ENCODE data around the gene TENM4.

TENM4 gene

GRCh38 chr11:79336797-79337517, 103.9 kb downstream of the TENM4 start:
- no peak for DNase-seq

GRCh38 chr11:79335681-79336080, 105.1 kb downstream of the TENM4 start:
- no peak for DNase-seq

GRCh38 chr11:79333355-79333754, 107.5 kb downstream of the TENM4 start:
- no peak for DNase-seq

GRCh38 chr11:79332017-79332416, 108.8 kb downstream of the TENM4 start:
- DNase-seq: no peak

- no peak for DNase-seq
Measured at GRCh38 chr11:79331203-79331901, 109.5 kb downstream of the TENM4 start.

- no peak for DNase-seq
Measured at GRCh38 chr11:79330651-79331050, 110.2 kb downstream of the TENM4 start.

GRCh38 chr11:79329561-79329960, 111.3 kb downstream of the TENM4 start:
- DNase-seq: no peak

GRCh38 chr11:79328402-79328801, 112.4 kb downstream of the TENM4 start:
- no peak for DNase-seq

- DNase-seq: no peak
Measured at GRCh38 chr11:79325851-79326250, 115.0 kb downstream of the TENM4 start.

GRCh38 chr11:79321263-79321662, 119.6 kb downstream of the TENM4 start:
- DNase-seq: no peak

- no peak for DNase-seq
Measured at GRCh38 chr11:79314906-79315689, 125.7 kb downstream of the TENM4 start.

GRCh38 chr11:79313530-79313913, 127.3 kb downstream of the TENM4 start:
- DNase-seq: no peak

GRCh38 chr11:79312617-79313529, 128.0 kb downstream of the TENM4 start:
- no peak for DNase-seq

GRCh38 chr11:79311461-79311860, 129.4 kb downstream of the TENM4 start:
- no peak for DNase-seq

GRCh38 chr11:79309407-79309806, 131.4 kb downstream of the TENM4 start:
- DNase-seq: no peak

- DNase-seq: no peak
Measured at GRCh38 chr11:79308429-79308828, 132.4 kb downstream of the TENM4 start.

GRCh38 chr11:79304599-79305212, 136.1 kb downstream of the TENM4 start:
- DNase-seq: no peak

- DNase-seq: no peak
Measured at GRCh38 chr11:79296141-79296540, 144.7 kb downstream of the TENM4 start.

- no peak for DNase-seq
Measured at GRCh38 chr11:79294845-79295731, 145.7 kb downstream of the TENM4 start.

- DNase-seq: no peak
Measured at GRCh38 chr11:79291948-79292347, 148.9 kb downstream of the TENM4 start.

- DNase-seq: no peak
Measured at GRCh38 chr11:79290761-79291160, 150.1 kb downstream of the TENM4 start.
